ENCODE measurements around the gene SLC25A6. TPM values are rescaled to one million over a fixed set of nuclear protein-coding genes. Genes with fewer than 3 reads are reported as not detected.

Gene SLC25A6
- total and polyA plus RNA-seq, 2 of the 13 experiments (the other 11 are each of a cell fraction or from before 2014, with no cell fraction given): 138 to 581 TPM

DNA sequence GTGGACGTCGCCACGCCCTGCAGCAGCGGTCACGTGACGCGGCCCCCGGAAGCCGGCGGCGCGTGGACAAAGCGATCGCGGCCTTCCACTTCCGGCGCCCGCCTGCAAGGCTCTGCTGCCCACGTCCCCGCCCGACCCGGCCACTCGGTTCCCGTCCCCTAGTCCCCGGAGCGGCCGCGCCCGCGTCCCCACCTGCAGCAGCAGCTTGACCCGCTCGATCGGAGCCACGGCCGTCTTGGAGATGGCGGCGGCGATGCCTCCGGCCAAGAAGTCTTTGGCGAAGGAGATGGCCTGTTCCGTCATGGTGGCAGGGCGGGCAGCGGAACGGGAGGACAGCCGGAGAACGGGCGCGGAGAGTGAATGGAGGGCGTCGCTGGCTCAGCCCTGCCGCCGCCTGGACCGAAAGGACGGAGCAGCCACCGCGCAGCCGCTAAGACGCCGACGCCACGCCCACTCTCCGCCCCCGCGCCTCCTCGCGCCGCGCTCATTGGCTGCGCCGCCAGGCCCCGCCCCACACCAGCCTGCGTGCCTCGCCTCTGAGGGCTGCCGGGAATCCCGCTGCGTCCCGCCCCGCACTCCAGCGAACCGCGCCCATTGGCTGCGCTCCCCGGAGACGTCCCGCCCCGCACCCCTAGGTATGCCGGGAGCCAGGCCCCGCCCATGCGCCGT is at the start of gene SLC25A6 (continued):
- TF ChIP-seq, protein P1, sequence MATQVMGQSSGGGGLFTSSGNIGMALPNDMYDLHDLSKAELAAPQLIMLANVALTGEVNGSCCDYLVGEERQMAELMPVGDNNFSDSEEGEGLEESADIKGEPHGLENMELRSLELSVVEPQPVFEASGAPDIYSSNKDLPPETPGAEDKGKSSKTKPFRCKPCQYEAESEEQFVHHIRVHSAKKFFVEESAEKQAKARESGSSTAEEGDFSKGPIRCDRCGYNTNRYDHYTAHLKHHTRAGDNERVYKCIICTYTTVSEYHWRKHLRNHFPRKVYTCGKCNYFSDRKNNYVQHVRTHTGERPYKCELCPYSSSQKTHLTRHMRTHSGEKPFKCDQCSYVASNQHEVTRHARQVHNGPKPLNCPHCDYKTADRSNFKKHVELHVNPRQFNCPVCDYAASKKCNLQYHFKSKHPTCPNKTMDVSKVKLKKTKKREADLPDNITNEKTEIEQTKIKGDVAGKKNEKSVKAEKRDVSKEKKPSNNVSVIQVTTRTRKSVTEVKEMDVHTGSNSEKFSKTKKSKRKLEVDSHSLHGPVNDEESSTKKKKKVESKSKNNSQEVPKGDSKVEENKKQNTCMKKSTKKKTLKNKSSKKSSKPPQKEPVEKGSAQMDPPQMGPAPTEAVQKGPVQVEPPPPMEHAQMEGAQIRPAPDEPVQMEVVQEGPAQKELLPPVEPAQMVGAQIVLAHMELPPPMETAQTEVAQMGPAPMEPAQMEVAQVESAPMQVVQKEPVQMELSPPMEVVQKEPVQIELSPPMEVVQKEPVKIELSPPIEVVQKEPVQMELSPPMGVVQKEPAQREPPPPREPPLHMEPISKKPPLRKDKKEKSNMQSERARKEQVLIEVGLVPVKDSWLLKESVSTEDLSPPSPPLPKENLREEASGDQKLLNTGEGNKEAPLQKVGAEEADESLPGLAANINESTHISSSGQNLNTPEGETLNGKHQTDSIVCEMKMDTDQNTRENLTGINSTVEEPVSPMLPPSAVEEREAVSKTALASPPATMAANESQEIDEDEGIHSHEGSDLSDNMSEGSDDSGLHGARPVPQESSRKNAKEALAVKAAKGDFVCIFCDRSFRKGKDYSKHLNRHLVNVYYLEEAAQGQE (IDR thresholded peaks at IDR 0.05; ENCODE audit: borderline replicate concordance in 1 of 2, low read depth in 1 of 2, low read length in 2 of 2): no peak
- TF ChIP-seq ZNF652 (CRISPR knock-in tag; IDR thresholded peaks at IDR 0.05; ENCODE audit: borderline replicate concordance, low read depth): no peak
- peak; percentile 99 for TF ChIP-seq TAF1 (CRISPR knock-in tag; IDR thresholded peaks at IDR 0.05)
- TF ChIP-seq MED13 (CRISPR knock-in tag; IDR thresholded peaks at IDR 0.05): peak; percentile 58
- TF ChIP-seq SSRP1 (CRISPR knock-in tag; IDR thresholded peaks at IDR 0.05): peak; percentile 96
- TF ChIP-seq THAP11 (CRISPR knock-in tag; IDR thresholded peaks at IDR 0.05): peak; percentile 85
- TF ChIP-seq ZBTB7B (CRISPR knock-in tag; IDR thresholded peaks at IDR 0.05): no peak
- TF ChIP-seq, protein P2, sequence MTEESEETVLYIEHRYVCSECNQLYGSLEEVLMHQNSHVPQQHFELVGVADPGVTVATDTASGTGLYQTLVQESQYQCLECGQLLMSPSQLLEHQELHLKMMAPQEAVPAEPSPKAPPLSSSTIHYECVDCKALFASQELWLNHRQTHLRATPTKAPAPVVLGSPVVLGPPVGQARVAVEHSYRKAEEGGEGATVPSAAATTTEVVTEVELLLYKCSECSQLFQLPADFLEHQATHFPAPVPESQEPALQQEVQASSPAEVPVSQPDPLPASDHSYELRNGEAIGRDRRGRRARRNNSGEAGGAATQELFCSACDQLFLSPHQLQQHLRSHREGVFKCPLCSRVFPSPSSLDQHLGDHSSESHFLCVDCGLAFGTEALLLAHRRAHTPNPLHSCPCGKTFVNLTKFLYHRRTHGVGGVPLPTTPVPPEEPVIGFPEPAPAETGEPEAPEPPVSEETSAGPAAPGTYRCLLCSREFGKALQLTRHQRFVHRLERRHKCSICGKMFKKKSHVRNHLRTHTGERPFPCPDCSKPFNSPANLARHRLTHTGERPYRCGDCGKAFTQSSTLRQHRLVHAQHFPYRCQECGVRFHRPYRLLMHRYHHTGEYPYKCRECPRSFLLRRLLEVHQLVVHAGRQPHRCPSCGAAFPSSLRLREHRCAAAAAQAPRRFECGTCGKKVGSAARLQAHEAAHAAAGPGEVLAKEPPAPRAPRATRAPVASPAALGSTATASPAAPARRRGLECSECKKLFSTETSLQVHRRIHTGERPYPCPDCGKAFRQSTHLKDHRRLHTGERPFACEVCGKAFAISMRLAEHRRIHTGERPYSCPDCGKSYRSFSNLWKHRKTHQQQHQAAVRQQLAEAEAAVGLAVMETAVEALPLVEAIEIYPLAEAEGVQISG (CRISPR knock-in tag; IDR thresholded peaks at IDR 0.05): peak; percentile 59; the same call in 1 of the 2 replicates
- TF ChIP-seq MIER2 (CRISPR knock-in tag; IDR thresholded peaks at IDR 0.05): peak; percentile 10; the same call in 1 of the 2 replicates
- no peak for TF ChIP-seq MTA3 (CRISPR knock-in tag; IDR thresholded peaks at IDR 0.05)
- peak; percentile 61 for TF ChIP-seq PTBP1 (IDR thresholded peaks at IDR 0.05; ENCODE audit: low read depth, low read length, poor library complexity, severe bottlenecking)
- TF ChIP-seq TBP (CRISPR knock-in tag; IDR thresholded peaks at IDR 0.05): peak; percentile 66; the same call in 1 of the 2 replicates
- TF ChIP-seq ZC3H4 (CRISPR knock-in tag; IDR thresholded peaks at IDR 0.05; ENCODE audit: borderline replicate concordance): peak; percentile 41; the same call in 1 of the 2 replicates
- TF ChIP-seq FOXK1 (CRISPR knock-in tag; IDR thresholded peaks at IDR 0.05; ENCODE audit: borderline replicate concordance, low read depth): peak; percentile 72; the same call in 1 of the 2 replicates
- TF ChIP-seq RFX5 (IDR thresholded peaks at IDR 0.05; ENCODE audit: low read depth, low read length): peak; percentile 42; the same call in 1 of the 2 replicates
- TF ChIP-seq, protein P3, sequence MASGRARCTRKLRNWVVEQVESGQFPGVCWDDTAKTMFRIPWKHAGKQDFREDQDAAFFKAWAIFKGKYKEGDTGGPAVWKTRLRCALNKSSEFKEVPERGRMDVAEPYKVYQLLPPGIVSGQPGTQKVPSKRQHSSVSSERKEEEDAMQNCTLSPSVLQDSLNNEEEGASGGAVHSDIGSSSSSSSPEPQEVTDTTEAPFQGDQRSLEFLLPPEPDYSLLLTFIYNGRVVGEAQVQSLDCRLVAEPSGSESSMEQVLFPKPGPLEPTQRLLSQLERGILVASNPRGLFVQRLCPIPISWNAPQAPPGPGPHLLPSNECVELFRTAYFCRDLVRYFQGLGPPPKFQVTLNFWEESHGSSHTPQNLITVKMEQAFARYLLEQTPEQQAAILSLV (CRISPR knock-in tag; IDR thresholded peaks at IDR 0.05; ENCODE audit: borderline replicate concordance): peak; percentile 87; the same call in 1 of the 2 replicates
- TF ChIP-seq ZNF460 (CRISPR knock-in tag; IDR thresholded peaks at IDR 0.05; ENCODE audit: borderline replicate concordance): no peak
- TF ChIP-seq SPEN (CRISPR knock-in tag; IDR thresholded peaks at IDR 0.05; ENCODE audit: low read depth): peak; percentile 88
- TF ChIP-seq MXI1 (IDR thresholded peaks at IDR 0.05; ENCODE audit: borderline replicate concordance, low read depth, low read length): no peak; the same call in 2 of the 3 replicates
